NOMO-1 (cell line): ENCODE measurements around the gene KCTD6.

Source experiments
- DNase-seq, 2 experiments: peaks; one replicate each; lab custom pipeline; 2025; ENCODE audit not compliant: unreplicated experiment in 2 of 2; lab: John Stamatoyannopoulos, UW

KCTD6 gene

GRCh38 chr3:58551636-58552180 lies 59.8 kb downstream of the KCTD6 start:
- no peak for DNase-seq
